ENCODE data around the gene HSD11B2. TPM values are rescaled to one million over a fixed set of nuclear protein-coding genes. Genes with fewer than 3 reads are reported as not detected.

Gene HSD11B2
- total and polyA plus RNA-seq, 2 of the 8 experiments (the other 6 are each of a cell fraction or from before 2014, with no cell fraction given), result 28.7 to 32.9 TPM

DNA sequence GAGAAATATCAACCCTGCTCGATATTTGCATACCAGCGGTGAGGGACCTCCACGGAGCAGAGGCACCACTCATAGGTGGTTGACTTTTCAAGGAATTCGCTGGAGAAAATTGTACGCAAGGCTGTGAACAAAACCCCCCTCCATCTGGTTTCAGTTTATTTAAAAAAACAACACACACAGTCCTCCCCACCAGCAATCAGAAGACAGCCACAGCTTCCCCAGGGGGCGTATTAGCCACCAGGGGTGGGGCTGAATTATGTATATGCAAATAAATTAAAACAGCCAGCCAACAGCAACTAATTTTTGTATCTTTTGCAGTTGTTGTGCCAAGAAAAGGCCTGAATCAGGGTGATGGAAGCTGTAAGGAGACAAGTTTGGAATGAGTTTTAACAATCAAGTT, 5.9 kb upstream of the HSD11B2 start:
- Histone ChIP-seq H2BK20ac (ENCODE audit: low read length) (peak overlapping the region; percentile 99), H2BK12ac (ENCODE audit: low read depth, low read length) (peak overlapping the region; percentile 93; the same call in 1 of the 2 replicates), H3K9ac (replicated peaks in 1 of 4; ENCODE audit: extremely low read depth in 1 of 4, low read depth in 3 of 4, low read length in 3 of 4) (peak overlapping the region in 1 of 4 experiments; percentile 29; a peak in 2 of 7 replicates), H2BK5ac (ENCODE audit: low read depth, low read length) (peak overlapping the region; percentile 98; the same call in 1 of the 2 replicates), H3K36me3 (ENCODE audit: control insufficient read depth in 2 of 4, insufficient read depth in 4 of 4, low read length in 3 of 4) (no peaks in the 10 kb centered on the region), H2AK5ac (ENCODE audit: low read depth, low read length) (0 out of 2 replicates have a peak overlapping the region, but pooled peaks have one; percentile 59), H3K4me1 (replicated peaks in 1 of 4; ENCODE audit: control insufficient read depth in 3 of 4, insufficient read depth in 4 of 4, low read length in 3 of 4) (peaks cover 29 to 44% (median 36%) of the 10 kb centered on the region in 4 experiments), H4K20me1 (replicated peaks in 1 of 2; ENCODE audit: control insufficient read depth in 1 of 2, insufficient read depth in 2 of 2, low read length in 2 of 2) (no peaks in the 10 kb centered on the region), H3K18ac (ENCODE audit: extremely low read depth, low read length) (peak overlapping the region; percentile 98; the same call in 1 of the 2 replicates), H2BK120ac (replicated peaks; ENCODE audit: low read depth, low read length) (peak overlapping the region; percentile 75), H3K79me1 (ENCODE audit: low read depth, low read length) (peaks cover 6% of the 10 kb centered on the region; the same call in 1 of the 2 replicates), H3K56ac (replicated peaks; ENCODE audit: insufficient read length, low read depth, low read length) (peak overlapping the region; percentile 9), H3K79me2 (ENCODE audit: control insufficient read depth in 1 of 2, insufficient read depth in 2 of 2, low read length in 2 of 2) (no peaks in the 10 kb centered on the region), H2BK15ac (ENCODE audit: low read length) (no peak overlapping the region; the same call in 1 of the 2 replicates), H3K23me2 (ENCODE audit: low read depth, low read length) (peaks cover 2% of the 10 kb centered on the region; the same call in 1 of the 2 replicates), H3K23ac (ENCODE audit: insufficient read length) (no peak overlapping the region), H2AFZ (ENCODE audit: low read length) (no peak overlapping the region), H3K27ac (ENCODE audit: low read depth, low read length) (peak overlapping the region; percentile 58; the same call in 1 of the 2 replicates), H4K91ac (replicated peaks; ENCODE audit: insufficient read length, low read length) (peak overlapping the region; percentile 91), H3K4ac (replicated peaks; ENCODE audit: insufficient read length, low read depth, low read length) (peak overlapping the region; percentile 63), H4K5ac (ENCODE audit: insufficient read length, low read depth, low read length) (peak overlapping the region; percentile 95), H3K4me3 (ENCODE audit: extremely low read depth in 1 of 4, insufficient read depth in 2 of 4, low read depth in 3 of 4, low read length in 4 of 4) (peak overlapping the region in 2 of 4 experiments; percentile 31 to 52; a peak in 4 of 8 replicates), H3K9me3 (ENCODE audit: insufficient read depth in 2 of 2, low read depth in 1 of 2, low read length in 1 of 2) (no peaks in the 10 kb centered on the region), H3K27me3 (replicated peaks in 1 of 4; ENCODE audit: control insufficient read depth in 3 of 4, extremely low read depth in 1 of 4, insufficient read depth in 3 of 4, low read length in 3 of 4) (peaks cover 0 to 14% (median 13%) of the 10 kb centered on the region in 4 experiments; a peak in 6 of 7 replicates), H4K8ac (ENCODE audit: extremely low read depth, insufficient read depth, low read length) (no peak overlapping the region), H3K14ac (ENCODE audit: insufficient read length) (no peak overlapping the region), H3K4me2 (ENCODE audit: insufficient read depth in 1 of 2, low read depth in 2 of 2, low read length in 2 of 2) (peak overlapping the region; percentile 62 to 86)
- no peak for FAIRE-seq
- CTCF ChIA-PET (ENCODE audit: partially characterized antibody), result interaction anchor here (0.6 to 24.6 kb wide), 11 partner anchors 10 to 166 kb away, joined by 3 to 476 read pairs (median 8); partner anchors contain the start of genes KCTD19, LRRC36 and TPPP3
- POLR2A ChIA-PET (ENCODE audit: partially characterized antibody), result interaction anchor here (0.8 to 1.4 kb wide), 6 partner anchors 8 to 140 kb away, joined by 3 to 5 read pairs (median 3); no protein-coding TSS in a partner anchor
- DNase-seq (ENCODE audit: low read depth in 1 of 2, low spot score in 2 of 2), result no peak
- WGBS, 2 experiments (ENCODE audit: extremely low coverage in 1 of 2, insufficient coverage in 1 of 2, insufficient read length in 1 of 2, insufficient replicate concordance in 2 of 2, low coverage in 1 of 2, low lambda C conversion rate in 2 of 2, missing lambda C conversion rate in 1 of 2), result 13% methylated on average over 6 of the region's 6 CpGs; no CpG with 5 or more reads in 1 of the 2 experiments
- TF ChIP-seq TEAD4 (IDR thresholded peaks at IDR 0.05; ENCODE audit: low read depth, low read length) (no peak), TAF1 (IDR thresholded peaks at IDR 0.05; ENCODE audit: low read depth, low read length) (no peak), TCF12 (IDR thresholded peaks at IDR 0.05; ENCODE audit: low read depth, low read length) (no peak), SRF (IDR thresholded peaks at IDR 0.05; ENCODE audit: low read depth, low read length) (no peak)
